Thoracic aorta (tissue), 2 donors: ENCODE data around the gene MANSC1. TPM values are rescaled to one million over a fixed set of nuclear protein-coding genes. Genes with fewer than 3 reads are reported as not detected.

Experiments
- ATAC-seq: fragments of 150-250 bp; one replicate; pipeline ENCODE4 v1.8.0; 2017; ENCODE audit warnings: low read depth; ENCODE audit not compliant: insufficient number of reproducible peaks, low FRiP score
- DNase-seq: peaks from one replicate; pipeline ENCODE4 v3.0.0-alpha.2; 2020; ENCODE audit warnings: low spot score
- H3K27ac ChIP-seq, 2 donors: fragments of 200-600 bp; sonication (generic); 1 replicate in 1 of 2; 2 replicates in 1 of 2; pipeline ENCODE4 v1.5.1; 2016; ENCODE audit warnings: mild to moderate bottlenecking in 2 of 2, moderate library complexity in 2 of 2
- H3K27me3 ChIP-seq: fragments of 200-600 bp; sonication (generic); replicated peaks from 2 replicates; pipeline ENCODE4 v1.6.0; 2016; ENCODE audit warnings: mild to moderate bottlenecking; ENCODE audit not compliant: insufficient read depth
- H3K36me3 ChIP-seq: fragments of 200-600 bp; sonication (generic); one replicate; pipeline ENCODE4 v1.5.1; 2016
- H3K4me1 ChIP-seq, 2 donors: fragments of 200-600 bp; sonication (generic); 1 replicate in 1 of 2; 2 replicates in 1 of 2; pipeline versions ENCODE4 v1.5.1 to v1.6.0; 2016; ENCODE audit warnings: low read depth in 2 of 2, mild to moderate bottlenecking in 1 of 2; ENCODE audit not compliant: control insufficient read depth in 1 of 2
- H3K4me3 ChIP-seq: fragments of 200-600 bp; sonication (generic); 2 replicates; pipeline ENCODE4 v1.5.1; 2016; ENCODE audit warnings: mild to moderate bottlenecking
- H3K9me3 ChIP-seq: fragments of 200-600 bp; sonication (generic); 2 replicates; pipeline ENCODE4 v1.5.1; 2016
- CTCF ChIP-seq: fragments of 200-600 bp; sonication (generic); IDR thresholded peaks from one replicate; pipeline ENCODE4 v1.5.1; 2019; ENCODE audit warnings: antibody characterized with exemption
- total RNA-seq, 2 donors: library from RNA; depleted of rRNA; stranded (reverse); fragments of >200 nt; gene quantifications; one replicate each; pipeline versions ENCODE4 v1.1.0 to v1.2.3, GENCODE V29; 2016

The MANSC1 gene
- total RNA-seq, 2 donors from 2014 or later, result 36.6 to 38.1 TPM

GRCh38 chr12:12305568-12306300, 44.3 kb downstream of the MANSC1 start:
- TF ChIP-seq CTCF, result no peak
- Histone ChIP-seq H3K4me3 (no peak overlapping the region), H3K4me1 (no peaks in the 10 kb centered on the region), H3K9me3 (no peaks in the 10 kb centered on the region), H3K27me3 (no peaks in the 10 kb centered on the region), H3K36me3 (no peaks in the 10 kb centered on the region), H3K27ac (no peak overlapping the region)
- DNase-seq (no peak), ATAC-seq (no peak)

- no peak for DNase-seq
These were observed 47.1 kb downstream of the MANSC1 start for GRCh38 chr12:12302976-12303375.

GRCh38 chr12:12301122-12301521, 48.9 kb downstream of the MANSC1 start:
- Histone ChIP-seq H3K4me3 (no peak overlapping the region), H3K27ac (no peak overlapping the region), H3K4me1 (no peaks in the 10 kb centered on the region), H3K36me3 (no peaks in the 10 kb centered on the region), H3K9me3 (no peaks in the 10 kb centered on the region), H3K27me3 (no peaks in the 10 kb centered on the region)
- no peak for TF ChIP-seq CTCF
- DNase-seq (no peak), ATAC-seq (no peak)

More at GRCh38 chr12:12302976-12303375, 47.1 kb downstream of the MANSC1 start:
- ATAC-seq, result no peak
- Histone ChIP-seq H3K36me3 (no peaks in the 10 kb centered on the region), H3K27me3 (no peaks in the 10 kb centered on the region), H3K4me3 (no peak overlapping the region), H3K4me1 (no peaks in the 10 kb centered on the region), H3K9me3 (no peaks in the 10 kb centered on the region), H3K27ac (no peak overlapping the region)
- no peak for TF ChIP-seq CTCF

- H3K4me3 ChIP-seq, result no peak overlapping the region
- peaks cover 5 to 7% of the 10 kb centered on the region in 2 donors for H3K4me1 ChIP-seq
- no peak for DNase-seq
- TF ChIP-seq CTCF, result no peak
- ATAC-seq, result no peak
- no peaks in the 10 kb centered on the region for H3K36me3 ChIP-seq
- H3K9me3 ChIP-seq, result no peaks in the 10 kb centered on the region
- no peaks in the 10 kb centered on the region for H3K27me3 ChIP-seq
- H3K27ac ChIP-seq, result no peak overlapping the region
These were observed 52.7 kb downstream of the MANSC1 start for GRCh38 chr12:12297201-12297830.

- no peak for TF ChIP-seq CTCF
- ATAC-seq (no peak), DNase-seq (no peak)
- Histone ChIP-seq H3K27ac (no peak overlapping the region), H3K9me3 (no peaks in the 10 kb centered on the region), H3K4me1 (peaks cover 5 to 7% of the 10 kb centered on the region in 2 donors), H3K4me3 (no peak overlapping the region), H3K36me3 (no peaks in the 10 kb centered on the region), H3K27me3 (no peaks in the 10 kb centered on the region)
These were observed 55.6 kb downstream of the MANSC1 start for GRCh38 chr12:12294215-12295005.
